Activated CD4-positive, alpha-beta T cell treated with anti-CD3 and anti-CD28 coated beads, Interleukin-2, Interleukin-4, amounts not matched to agents 100 ng/mL and 50 ng/mL, durations not matched to agents 16 hours and 8 hours (primary cell): ENCODE results near the gene LMOD2.
"Not testable (repeated sequence)": the region's sequence is repeated elsewhere in the genome, so short reads cannot be mapped to it uniquely, and the experiment has no call there.

Experiments used
- DNase-seq: peaks from one replicate; pipeline ENCODE4 v3.0.0-alpha.2; 2020; ENCODE audit warnings: low spot score

The LMOD2 gene, protein sequence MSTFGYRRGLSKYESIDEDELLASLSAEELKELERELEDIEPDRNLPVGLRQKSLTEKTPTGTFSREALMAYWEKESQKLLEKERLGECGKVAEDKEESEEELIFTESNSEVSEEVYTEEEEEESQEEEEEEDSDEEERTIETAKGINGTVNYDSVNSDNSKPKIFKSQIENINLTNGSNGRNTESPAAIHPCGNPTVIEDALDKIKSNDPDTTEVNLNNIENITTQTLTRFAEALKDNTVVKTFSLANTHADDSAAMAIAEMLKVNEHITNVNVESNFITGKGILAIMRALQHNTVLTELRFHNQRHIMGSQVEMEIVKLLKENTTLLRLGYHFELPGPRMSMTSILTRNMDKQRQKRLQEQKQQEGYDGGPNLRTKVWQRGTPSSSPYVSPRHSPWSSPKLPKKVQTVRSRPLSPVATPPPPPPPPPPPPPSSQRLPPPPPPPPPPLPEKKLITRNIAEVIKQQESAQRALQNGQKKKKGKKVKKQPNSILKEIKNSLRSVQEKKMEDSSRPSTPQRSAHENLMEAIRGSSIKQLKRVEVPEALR

DNA sequence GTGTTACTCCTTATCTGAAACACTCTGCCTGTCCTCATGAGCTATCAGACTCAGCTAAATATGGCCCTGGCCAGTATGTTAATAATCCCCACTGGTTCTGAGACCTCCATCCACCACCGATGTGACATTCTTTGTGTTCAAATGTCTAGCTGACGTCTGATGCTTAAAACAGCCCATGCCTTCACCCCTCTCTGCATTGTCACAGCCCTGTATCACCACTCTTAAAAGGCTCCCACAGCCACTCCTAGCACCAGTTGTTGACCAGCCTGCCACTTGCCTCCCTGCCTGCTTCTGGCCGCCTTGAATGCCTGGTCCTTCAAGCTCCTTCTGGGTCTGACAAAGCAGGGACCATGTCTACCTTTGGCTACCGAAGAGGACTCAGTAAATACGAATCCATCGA lies at the start of gene LMOD2:
LMOD2 (plus strand) TSS at position 253 of the 400 bp plus-strand sequence; CDS start at position 351, 98 bp downstream.
- DNase-seq: no peak

DNA sequence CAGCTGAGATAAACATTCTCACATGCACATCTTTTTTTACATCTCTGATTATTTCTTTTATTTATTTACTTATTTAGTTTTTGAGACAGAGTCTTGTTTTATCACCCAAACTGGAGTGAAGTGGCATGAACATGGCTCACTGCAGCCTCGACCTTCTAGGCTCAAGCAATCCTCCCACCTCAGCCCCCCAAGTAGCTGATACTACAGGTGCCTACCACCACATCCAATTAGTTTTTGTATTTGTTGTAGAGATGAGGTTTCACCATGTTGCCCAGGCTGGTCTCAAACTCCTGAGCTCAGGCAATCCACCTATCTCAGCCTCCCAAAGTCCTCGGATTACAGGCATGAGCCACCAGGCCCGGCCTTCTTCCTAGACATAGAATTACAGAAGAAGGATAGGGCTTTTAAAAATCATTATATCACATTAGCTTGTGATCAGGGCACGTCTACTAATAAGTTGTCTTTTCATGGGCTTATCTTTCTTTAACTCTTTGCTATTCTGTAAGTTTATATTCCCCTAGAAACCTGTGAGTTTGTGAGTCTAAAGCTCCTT lies 48.2 kb upstream of the LMOD2 start:
- no peak for DNase-seq

DNA sequence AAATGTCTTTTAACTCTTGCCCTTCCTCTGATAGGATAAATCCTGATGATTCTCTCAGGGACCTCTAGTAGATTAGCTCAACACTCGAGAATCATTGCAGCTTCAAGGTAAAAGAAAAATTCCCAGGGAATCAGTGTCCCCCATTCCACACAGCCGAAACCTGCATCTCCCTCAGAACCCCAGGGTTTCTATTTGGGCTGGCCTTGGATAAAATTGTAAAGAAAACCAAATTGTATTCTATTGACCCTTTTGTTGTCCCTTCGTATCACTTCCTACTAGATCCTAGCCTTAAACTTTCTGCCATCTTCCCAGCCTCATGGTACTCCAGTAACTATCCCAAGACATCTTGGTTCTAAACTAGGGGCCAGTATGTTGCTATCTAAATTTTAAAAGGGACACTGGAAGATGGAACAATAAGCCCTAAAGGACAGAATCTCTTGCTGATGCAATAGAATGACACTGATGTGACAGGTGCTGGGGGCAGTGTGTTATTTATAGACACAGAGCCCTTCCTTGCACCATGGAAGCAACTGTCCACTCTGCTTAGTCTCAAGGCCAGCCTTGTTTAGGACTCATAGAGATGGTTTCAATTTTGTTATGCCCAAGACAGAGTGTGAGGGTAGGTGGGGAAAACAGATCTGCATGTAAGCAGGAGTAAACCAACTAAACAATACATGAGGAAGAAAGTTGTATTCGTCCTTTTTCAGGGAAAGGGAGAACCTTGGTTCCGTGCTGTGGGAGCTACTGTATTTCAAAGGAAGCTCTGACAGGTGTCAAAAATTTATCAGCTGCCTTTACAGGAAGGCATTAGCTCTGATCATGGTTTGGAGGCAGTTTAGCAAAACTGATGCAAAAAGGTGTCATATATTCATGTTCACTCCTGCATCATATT lies 46.4 kb upstream of the LMOD2 start:
- DNase-seq: no peak

DNA sequence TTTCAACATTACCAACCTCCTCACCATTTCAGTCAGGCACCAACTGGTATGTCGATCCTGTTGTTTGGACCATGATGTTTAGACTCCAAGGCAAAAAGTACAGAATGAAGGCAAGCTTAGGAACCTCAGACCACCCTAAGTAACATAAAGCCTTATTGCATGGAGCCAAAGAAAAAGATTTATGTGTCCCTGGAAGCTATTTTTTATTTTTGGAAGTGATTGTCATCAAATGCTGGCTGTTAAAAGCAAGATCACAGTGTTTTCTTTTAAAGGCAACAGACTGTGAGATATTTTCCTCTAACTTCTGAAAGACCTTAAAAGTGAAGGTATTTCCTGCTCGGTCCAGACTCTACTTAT lies 45.8 kb upstream of the LMOD2 start:
- DNase-seq: no peak

DNA sequence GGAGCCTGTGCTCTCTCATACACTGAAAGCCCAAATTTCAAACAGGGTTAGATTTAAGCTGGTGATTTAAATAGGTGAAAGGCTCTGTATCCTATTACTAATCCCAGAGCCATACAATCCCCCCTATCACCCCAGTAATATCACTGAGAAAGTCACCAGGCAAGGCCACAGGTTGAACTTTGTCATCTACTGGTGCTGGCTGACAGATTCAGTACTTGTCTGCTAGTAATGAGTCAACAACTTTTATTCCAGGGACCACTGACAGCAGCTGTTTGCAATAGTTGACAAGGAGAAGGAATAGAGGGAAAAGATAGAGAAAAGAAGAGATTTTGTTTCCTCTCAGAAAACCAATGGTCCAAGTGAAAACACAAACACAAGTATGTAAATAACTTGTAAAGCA lies 43.6 kb upstream of the LMOD2 start:
- no peak for DNase-seq

DNA sequence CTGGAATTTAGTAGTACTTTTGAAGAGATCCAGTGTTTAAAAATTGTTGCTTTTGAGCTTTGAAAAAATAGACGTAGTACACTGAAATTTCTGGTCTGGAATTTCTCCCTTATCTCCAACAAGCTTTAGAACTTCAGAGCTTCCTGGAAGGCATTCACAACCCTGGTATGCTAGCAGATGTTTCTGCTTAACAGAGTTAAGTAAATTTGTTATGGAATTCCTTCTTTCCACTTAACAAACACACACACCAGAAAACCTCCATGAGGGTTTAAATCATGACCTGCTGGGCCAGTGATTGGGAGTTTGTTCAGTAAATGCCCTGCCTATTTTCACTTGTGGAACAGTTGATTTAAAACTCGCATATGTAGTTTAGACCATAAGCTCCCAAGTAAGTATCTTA lies 40.3 kb upstream of the LMOD2 start:
- DNase-seq: no peak

DNA sequence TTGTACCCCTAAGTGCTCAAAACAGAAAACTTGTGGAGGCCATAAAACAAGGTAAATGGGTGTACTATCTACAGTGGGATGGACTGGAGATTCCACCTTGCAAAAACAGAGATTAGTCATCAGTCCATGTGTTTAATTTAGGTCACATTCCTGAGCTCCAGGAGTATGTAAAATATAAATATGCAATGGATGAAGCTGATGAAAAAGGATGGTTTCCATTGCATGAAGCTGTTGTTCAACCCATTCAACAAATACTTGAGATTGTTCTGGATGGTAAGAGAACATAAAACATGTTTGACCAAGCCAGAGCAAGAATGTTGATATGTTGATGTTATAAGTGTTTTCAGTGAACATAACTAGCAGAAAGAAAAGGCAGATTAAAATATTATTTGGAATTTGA lies 39.4 kb upstream of the LMOD2 start:
- no peak for DNase-seq

DNA sequence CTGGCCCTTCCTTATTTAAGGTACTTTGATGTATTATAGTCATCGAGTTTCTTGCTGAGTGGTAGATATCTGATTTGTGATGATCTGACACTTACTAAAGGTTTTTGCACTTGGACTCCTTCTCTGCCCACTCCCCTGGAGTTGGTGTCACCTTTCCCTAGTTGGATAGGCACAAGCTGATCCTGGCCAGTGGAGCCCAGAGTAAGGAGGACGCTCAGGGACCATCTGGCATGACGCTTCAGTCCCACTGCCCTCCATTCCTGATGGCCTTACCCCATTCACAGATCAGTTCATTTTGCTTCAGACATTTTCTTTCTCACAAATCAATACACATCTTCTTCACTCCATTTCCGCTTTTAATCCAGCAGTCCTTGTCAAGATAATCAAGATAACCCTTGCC lies 34.0 kb upstream of the LMOD2 start:
- DNase-seq: no peak

DNA sequence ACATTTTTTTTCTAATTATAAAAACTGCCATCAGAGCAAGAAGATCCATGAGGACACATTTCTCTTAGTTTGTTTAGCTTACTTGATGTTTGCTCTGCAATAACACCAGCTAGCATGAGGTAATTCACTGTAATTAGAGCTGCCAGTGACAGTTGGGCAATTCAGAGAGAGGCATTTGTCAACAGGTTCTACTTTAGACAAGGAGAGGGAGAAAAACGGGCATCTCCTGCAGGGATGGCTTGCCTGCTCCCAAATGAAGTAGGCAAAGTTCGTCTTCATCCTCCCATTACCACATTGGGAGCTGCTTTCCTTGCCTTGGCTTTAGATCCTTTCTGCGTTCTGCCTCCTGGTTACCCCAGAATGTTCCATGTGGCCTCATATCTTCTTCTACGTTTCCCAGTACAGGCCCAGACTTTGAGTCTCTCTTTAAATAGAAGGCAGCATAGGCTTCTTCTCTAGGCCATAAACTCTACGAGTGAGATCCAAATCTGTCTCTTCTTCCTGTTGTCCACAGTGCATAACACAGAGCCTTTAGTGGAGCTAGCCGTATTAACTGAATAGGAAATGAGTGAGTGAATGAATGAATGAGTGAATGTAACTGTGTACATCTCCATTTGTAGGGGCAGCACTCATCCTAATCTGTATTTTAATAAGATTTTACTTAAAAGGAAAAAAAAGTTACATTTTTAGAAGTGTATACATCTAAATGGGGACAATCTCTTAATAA lies 32.8 kb upstream of the LMOD2 start:
- no peak for DNase-seq

DNA sequence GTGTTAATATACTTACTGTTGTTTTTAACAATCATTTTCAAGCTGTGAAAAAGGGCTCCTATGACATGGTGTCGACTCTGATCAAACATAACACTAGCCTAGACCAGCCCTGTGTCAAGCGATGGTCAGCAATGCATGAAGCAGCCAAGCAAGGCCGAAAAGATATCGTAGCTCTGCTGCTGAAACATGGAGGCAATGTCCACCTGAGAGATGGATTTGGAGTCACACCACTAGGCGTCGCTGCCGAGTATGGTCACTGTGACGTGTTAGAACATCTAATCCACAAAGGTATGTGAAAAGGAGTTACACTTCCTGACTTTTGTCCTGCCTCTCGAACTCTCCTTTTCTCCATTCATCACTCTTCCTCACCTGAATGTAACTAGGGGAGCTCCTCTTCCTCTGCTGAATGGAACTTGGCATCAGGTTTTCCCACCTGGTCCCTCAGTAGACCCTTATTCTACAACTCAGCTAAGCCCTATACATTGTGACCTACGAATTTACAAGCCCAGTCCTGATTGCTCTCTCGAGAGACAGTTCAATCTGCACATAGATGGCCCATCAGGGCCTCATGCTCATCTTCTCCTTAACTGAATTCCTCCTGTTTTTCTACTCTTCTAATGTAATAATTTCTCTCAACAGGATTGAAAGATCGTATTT lies 31.0 kb upstream of the LMOD2 start:
- DNase-seq: peak; percentile 65

DNA sequence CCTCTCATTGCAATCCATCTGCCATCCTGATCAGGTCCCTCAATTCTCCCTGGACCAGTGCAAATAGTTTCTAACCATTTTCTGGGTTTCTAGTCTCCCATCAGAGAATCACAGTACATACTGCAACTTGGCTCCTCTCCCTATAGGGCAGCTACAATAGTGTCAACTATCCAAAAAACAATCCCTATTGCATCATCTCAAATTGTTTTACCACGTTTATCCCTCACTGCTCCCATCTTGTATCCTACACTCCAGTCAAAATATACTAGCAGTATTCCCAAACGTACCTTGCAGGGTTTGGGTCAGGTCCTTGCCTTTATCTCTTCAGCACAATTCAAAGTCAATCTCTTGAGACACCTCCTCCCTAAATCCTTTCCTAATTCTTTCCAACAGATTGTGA lies 30.4 kb upstream of the LMOD2 start:
- no peak for DNase-seq

DNA sequence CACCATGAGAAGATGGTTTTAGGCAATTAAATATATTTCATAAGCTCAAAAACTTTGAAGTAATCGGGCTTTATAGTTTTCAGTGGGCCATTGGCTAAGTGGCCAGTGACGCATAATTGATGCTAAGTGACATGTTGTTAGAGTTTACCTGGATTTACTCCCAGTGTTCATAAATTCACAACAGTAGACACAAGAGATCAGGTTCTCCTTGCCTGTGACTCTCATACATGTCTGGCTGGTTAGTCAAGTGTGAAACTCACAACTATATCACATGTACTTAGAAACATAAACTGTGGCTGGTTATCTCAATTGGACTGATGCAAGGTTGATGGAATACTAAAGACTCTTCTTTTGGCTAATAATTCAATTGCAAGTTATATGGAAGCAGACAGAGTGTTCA lies 27.8 kb upstream of the LMOD2 start:
- no peak for DNase-seq

DNA sequence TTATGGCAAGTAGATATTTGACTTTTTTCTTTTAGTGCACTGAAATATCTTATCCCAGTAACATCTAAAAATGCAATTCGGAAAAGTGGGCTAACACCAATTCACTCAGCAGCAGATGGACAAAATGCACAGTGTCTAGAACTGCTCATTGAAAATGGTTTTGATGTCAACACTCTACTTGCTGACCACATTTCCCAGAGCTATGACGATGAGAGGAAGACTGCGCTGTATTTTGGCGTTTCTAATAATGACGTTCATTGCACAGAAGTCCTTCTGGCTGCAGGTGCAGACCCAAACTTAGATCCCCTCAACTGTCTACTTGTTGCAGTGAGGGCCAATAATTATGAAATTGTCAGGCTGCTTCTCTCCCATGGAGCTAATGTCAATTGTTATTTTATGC lies 26.8 kb upstream of the LMOD2 start:
- no peak for DNase-seq

DNA sequence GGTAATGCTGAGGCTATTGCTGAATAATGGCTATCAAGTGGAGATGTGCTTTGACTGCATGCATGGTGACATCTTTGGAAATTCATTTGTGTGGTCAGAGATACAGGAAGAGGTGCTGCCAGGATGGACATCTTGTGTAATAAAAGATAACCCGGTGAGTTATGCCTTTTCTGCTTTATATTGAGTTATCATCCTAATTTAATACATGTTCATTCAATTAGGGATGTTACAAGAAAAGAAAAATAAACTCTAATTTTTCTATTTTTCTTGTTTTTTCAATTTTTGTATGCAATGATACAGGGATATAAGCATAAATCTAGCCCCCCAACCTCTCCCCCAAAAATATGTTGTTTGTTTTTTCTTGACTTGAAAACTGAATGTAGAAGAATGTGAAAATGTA lies 26.4 kb upstream of the LMOD2 start:
- DNase-seq: no peak

DNA sequence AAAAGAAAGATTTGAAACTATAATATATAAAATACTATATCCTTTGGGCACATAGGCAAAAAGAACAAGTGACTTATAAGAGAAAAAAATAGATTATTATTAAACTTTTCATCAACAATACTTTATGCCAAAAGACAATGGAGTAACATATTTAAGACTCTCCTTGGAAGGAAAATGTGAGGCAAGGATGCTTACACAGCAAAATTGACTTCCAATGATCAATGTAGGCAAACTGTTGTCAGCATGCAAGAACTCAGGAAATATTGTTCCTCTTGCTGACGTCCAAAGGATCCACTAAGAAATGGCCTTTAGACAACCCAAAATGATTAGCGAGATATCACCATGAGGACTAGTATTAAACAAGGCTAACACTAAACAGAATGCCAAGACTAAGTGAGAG lies 22.9 kb upstream of the LMOD2 start:
- DNase-seq: no peak

DNA sequence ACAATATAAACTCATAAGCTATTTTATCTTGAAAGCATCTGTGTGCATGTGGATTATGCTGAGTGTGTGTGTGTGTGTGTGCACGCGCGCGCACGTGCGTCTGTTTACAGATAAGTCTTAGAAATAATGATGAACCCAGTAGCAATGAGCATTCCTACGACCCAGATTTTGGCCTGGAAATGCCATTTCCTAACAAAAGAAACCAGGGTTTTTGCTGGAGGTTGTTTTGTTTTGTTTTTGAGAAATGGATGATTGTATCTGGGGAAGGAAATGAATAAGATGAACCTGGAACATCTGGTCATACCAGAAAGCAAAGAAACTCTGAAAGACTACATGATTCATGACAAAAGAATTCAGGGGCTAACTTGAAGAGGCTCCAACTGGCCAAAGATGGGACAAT lies 22.1 kb upstream of the LMOD2 start:
- DNase-seq: no peak

DNA sequence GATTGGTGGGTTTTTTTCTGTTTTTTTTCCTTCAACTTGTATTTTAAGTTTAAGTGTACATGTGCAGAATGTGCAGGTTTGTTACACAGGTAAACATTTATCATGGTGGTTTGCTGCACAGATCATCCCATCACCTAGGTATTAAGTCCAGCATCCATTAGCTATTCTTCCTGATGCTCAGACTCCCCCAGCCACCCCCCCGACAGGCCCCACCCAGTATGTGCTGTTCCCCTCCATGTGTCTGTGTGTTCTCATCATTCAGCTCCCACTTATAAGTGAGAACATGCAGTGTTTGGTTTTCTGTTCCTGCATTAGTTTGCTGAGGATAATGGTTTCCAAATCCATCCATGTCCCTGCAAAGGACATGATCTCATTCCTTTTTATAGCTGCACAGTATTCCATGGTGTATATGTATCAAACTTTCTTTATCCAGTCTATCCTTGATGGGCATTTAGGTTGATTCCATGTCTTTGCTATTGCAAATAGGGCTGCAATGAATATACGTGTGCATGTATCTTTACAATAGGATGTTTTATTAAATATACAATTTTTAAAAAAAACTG lies 21.6 kb upstream of the LMOD2 start:
- not testable (repeated sequence) for DNase-seq

DNA sequence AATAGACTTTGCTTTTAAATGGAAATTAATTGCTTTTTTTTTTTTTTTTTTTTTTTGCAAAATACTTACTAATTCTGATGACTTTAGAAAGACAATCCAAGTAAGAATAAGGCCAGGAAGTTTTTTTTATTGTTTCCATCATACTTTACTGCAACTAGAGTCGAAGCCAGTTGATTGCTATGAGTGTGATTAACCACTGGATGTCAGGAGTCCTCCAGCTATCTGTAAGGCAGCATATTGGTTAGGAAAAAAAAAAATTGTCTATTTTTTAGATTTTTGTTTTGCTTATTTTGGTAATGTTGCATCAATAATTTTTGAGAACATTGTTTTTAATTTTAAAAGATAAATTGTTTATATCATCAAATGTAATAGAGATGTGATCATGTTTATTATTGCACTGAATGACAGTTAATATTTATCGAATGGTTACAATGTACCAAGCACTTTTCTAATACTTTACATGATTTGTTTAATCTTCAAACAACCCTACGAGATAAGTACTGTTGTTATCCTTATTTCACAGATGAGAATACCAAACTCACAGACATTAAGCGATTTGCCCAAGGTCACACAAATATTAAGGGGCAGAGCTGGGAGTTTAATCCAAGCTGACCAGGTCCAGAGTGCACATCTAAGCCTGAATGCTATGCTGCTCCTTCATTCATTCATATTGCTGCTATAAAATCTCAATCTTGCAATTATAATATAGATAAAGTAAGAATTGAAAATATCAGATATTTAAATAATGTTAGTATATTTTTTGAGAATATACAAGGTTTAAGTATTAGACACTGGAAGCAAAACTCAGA lies 19.9 kb upstream of the LMOD2 start:
- peak; percentile 7 for DNase-seq

DNA sequence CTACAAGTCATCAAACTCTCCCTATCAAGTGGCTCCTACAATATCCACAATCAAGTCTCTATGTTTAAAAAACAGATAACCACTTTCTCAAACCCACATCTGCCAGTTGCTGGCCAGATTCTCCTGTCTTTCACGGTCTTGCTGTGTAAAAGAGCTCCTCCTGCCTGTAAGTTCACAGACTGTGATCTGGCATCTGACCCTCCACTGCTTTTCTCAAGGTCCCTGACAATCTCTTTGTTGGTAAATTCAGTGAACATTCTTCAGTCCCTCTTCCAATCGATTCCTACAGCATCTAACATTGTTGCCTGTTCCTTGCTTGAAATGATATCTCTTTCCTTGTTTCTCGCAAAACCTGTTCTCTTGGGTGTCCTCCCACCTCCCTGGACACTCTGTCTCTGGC lies 18.5 kb upstream of the LMOD2 start:
- no peak for DNase-seq

DNA sequence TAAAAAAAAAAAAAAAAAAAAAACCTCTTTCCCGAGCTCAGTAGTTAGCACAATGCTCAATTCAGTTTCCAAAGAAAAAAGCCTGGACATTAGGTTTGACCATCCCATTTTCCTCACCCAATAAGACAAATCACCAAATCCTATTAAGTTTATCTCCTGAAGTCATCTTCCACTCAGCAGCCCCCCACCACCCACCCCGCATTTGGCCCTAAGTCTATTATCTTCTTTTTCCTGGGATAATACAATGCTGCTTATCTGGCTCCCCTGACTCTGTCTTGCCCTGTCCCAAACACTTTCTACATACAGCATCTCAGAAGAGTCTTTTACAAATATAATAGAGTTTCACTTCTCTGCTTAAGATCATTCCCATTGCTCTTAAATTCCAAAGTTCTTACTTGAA lies 17.8 kb upstream of the LMOD2 start:
- DNase-seq: no peak
